ENCODE data around the gene KLHL10. TPM values are rescaled to one million over a fixed set of nuclear protein-coding genes. Genes with fewer than 3 reads are reported as not detected.
A peak's percentile ranks its signal among the peaks of the same experiment; 100 is the strongest.

Gene KLHL10
- total and polyA plus RNA-seq, 9 of the 15 experiments (the other 6 are each of a cell fraction or from before 2014, with no cell fraction given), result 0.06 to 0.56 (median 0.12) TPM; not detected in 5

DNA sequence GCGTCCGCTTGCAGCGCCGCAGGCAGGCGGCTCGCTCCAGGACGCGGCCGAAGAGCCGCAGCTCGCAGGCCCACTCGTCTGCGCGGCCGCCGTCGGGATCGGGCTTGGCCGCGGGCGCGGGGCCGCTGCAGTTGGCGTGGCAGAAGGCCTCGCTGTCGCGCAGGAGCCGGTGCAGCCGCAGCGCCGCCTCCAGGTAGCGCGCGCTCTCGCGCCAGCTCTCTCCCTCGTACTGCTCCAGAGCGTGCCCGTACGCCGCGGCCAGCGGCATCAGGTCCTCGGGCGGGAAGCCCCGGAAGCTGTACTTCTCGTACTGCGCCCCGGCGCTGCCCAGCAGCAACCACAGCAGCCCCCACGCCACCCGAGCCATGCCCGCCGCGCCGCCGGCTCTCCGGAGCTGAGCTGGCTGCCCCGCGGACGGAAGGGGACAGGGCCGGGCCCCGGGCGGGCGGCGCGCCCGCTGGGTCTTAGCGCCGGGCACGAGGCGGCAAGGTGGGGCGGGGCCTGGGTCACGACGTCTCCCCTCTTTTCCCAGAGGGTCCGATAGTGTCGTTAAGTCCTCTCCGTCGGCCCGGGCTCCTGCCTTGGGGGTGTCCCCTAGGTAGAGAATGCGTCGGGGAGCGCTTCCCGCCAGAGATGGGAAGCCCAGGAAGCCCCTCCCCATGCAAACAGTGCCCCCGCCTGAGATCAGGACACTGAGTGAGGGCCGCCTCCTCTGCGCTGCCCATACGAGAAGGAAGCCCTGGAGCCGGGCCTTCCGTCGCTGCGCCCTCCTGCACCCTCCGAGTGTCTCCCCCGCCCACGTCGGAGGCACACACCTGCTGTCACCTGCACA is 25.9 kb upstream of the KLHL10 start, which contains the start of gene P3H4 (continued):
- peak; percentile 6; the same call in 1 of the 2 replicates for TF ChIP-seq REST (IDR thresholded peaks at IDR 0.05; ENCODE audit: borderline replicate concordance)
- no peak for TF ChIP-seq REST (CRISPR knock-in tag; IDR thresholded peaks at IDR 0.05; ENCODE audit: low read depth)
- TF ChIP-seq POLR2G (IDR thresholded peaks at IDR 0.05; ENCODE audit: low read depth, low read length), result peak; percentile 80
- TF ChIP-seq, protein P1, sequence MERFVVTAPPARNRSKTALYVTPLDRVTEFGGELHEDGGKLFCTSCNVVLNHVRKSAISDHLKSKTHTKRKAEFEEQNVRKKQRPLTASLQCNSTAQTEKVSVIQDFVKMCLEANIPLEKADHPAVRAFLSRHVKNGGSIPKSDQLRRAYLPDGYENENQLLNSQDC (CRISPR knock-in tag; IDR thresholded peaks at IDR 0.05), result no peak
- peak; percentile 68 for TF ChIP-seq ZFX (CRISPR knock-in tag; IDR thresholded peaks at IDR 0.05)
- no peak for TF ChIP-seq ZNF124 (CRISPR knock-in tag; IDR thresholded peaks at IDR 0.05)
- no peak for TF ChIP-seq ZNF431 (CRISPR knock-in tag; IDR thresholded peaks at IDR 0.05)
- no peak for TF ChIP-seq TAF15 (IDR thresholded peaks at IDR 0.05; ENCODE audit: low read depth, low read length)
- TF ChIP-seq TCF3 (CRISPR knock-in tag; IDR thresholded peaks at IDR 0.05), result no peak
- TF ChIP-seq ZNF75A (CRISPR knock-in tag; IDR thresholded peaks at IDR 0.05), result no peak
- TF ChIP-seq CBX1 (IDR thresholded peaks at IDR 0.05; ENCODE audit: low read depth), result 0 out of 2 replicates have a peak, but pooled peaks have one; percentile 24
- no peak for TF ChIP-seq SMC3 (conservative IDR thresholded peaks at IDR 0.05; ENCODE audit: insufficient read depth, low read depth, low read length)
- TF ChIP-seq AFF1 (IDR thresholded peaks at IDR 0.05; ENCODE audit: low read depth in 1 of 2, partially characterized antibody in 2 of 2), result no peak
- TF ChIP-seq HMGN3 (IDR thresholded peaks at IDR 0.05; ENCODE audit: borderline replicate concordance, extremely low read depth, insufficient read length, low read depth, low read length), result peak; percentile 35
- TF ChIP-seq NONO (IDR thresholded peaks at IDR 0.05; ENCODE audit: low read depth in 2 of 2, low read length in 1 of 2), result peak in 1 of 2 experiments; percentile 21; a peak in 1 of 4 replicates

All from K562 (cell line).